KOPT-K1 (cell line): ENCODE results near the gene GSN.

Experiments used
- H3K27ac ChIP-seq: fragments of 200-600 bp; sonication (generic); 2 replicates; pipeline ENCODE4 v1.5.1; 2016; ENCODE audit warnings: antibody characterized with exemption, mild to moderate bottlenecking, low read depth, low read length; ENCODE audit not compliant: poor library complexity, severe bottlenecking
- H3K36me3 ChIP-seq: fragments of 200-600 bp; sonication (generic); 2 replicates; pipeline ENCODE4 v1.5.1; 2017; ENCODE audit warnings: antibody characterized with exemption, mild to moderate bottlenecking, low read length, moderate library complexity; ENCODE audit not compliant: insufficient read depth
- H3K9me3 ChIP-seq: fragments of 200-600 bp; sonication (generic); 2 replicates; pipeline ENCODE4 v1.5.1; 2017; ENCODE audit warnings: antibody characterized with exemption, low read length, mild to moderate bottlenecking; ENCODE audit not compliant: insufficient read depth, poor library complexity, severe bottlenecking

The GSN gene

DNA sequence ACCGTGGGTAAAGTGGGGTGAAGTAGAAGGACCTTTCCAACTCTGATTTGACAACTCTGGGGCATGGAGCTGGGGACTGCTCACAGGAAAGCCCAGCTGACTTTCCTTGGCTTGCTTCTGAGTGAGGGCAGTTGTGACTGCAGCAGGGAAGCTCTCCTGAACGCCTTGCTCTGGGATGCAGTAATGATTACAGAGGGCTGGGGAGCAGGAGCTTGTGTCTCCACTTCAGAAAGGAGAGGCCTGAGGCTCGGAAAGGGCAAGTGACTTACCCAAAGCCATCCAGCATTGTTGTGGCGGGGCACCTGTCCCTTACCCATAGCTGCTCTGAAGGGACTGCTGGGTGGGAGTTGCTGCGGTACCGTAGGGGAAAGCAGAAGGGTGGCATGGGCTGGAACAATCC is 41.2 kb downstream of the GSN start:
- no peaks in the 10 kb centered on the region for H3K9me3 ChIP-seq
- no peak overlapping the region for H3K27ac ChIP-seq
- H3K36me3 ChIP-seq = no peaks in the 10 kb centered on the region

DNA sequence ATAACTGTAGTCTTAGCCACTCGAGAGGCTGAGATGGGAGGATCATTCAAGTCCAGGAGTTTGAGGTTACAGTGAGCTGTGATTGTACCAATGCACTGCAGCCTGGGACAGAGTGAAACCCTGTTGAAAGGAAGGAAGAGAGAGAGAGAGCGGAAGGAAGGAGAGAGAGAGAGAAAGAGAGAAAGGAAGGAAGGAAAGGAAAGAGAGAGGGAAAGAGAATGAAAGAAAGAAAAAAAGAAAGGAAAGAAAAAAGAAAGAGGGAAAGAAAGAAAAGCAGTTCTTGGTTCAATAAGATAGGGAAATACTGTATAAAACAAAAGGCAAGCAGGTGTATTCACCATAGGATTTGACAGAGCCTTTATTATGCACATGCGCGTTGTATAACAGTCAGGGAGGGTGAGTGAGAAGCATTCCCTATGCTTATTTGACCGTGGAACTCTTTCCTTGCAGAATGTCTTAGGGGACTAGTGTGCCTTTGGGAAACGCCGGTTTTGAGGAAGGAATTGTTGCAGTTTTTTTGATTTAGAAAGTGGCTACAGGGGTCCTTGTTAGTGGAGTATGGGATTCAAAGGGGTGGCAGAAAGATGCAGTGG is 42.0 kb downstream of the GSN start:
- no peaks in the 10 kb centered on the region for H3K9me3 ChIP-seq
- H3K27ac ChIP-seq = no peak overlapping the region
- H3K36me3 ChIP-seq = no peaks in the 10 kb centered on the region

DNA sequence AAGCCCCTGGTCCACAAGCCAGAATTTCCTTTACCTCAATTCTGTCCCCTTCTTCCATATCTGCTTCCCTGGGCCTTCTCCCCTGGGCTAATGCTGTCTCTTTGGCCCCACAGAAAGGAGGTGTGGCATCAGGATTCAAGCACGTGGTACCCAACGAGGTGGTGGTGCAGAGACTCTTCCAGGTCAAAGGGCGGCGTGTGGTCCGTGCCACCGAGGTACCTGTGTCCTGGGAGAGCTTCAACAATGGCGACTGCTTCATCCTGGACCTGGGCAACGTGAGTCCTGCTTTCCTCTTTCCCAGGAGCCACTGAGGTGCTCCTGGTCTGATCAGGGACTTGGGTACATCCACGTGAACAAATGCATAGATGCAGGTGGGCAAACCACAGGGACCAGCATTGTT is 42.6 kb downstream of the GSN start:
- no peaks in the 10 kb centered on the region for H3K9me3 ChIP-seq
- no peaks in the 10 kb centered on the region for H3K36me3 ChIP-seq
- no peak overlapping the region for H3K27ac ChIP-seq

DNA sequence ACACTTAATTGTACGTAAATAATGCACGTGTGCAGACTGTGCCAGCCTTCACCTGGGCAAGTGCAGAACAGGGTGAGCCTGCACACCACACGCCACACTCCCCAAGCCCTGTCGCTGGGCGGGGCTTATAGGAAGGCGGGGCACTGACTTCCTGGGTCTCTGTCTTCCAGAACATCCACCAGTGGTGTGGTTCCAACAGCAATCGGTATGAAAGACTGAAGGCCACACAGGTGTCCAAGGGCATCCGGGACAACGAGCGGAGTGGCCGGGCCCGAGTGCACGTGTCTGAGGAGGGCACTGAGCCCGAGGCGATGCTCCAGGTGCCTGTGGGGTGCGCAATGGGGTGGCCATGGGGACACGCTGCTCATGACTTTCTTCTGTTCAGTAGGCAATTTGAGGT is 44.2 kb downstream of the GSN start:
- no peak overlapping the region for H3K27ac ChIP-seq
- H3K36me3 ChIP-seq = no peaks in the 10 kb centered on the region
- no peaks in the 10 kb centered on the region for H3K9me3 ChIP-seq

DNA sequence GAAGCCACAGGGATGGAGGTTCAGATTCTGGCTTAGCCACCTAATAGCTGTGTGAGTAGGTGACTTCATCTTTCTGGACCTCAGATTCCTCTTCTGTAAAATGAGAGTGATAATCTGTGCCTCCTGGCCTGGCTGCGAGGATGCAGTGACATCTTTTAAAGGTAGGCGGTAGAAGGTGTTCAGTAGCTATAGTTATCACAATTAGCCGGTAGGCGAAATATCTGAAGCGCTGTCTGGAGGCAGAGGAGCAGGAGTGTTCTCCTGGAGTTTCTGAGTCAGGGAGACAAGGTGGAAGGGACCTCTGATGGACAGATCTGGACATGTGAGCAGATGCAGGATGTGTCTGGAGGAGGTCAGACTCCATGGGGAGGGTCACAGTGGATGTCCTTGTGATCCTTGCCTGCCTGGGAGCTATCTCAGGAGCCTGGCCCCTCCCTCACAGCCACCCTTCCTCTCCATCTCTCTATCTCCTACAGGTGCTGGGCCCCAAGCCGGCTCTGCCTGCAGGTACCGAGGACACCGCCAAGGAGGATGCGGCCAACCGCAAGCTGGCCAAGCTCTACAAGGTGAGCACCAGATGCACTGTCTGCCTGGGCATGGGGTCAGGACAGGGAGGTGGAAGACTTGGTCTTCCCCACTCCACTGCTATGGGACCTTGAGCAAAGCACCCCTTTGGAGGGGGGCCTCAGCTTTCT is 45.6 kb downstream of the GSN start:
- no peaks in the 10 kb centered on the region for H3K36me3 ChIP-seq
- H3K9me3 ChIP-seq = no peaks in the 10 kb centered on the region
- no peak overlapping the region for H3K27ac ChIP-seq

DNA sequence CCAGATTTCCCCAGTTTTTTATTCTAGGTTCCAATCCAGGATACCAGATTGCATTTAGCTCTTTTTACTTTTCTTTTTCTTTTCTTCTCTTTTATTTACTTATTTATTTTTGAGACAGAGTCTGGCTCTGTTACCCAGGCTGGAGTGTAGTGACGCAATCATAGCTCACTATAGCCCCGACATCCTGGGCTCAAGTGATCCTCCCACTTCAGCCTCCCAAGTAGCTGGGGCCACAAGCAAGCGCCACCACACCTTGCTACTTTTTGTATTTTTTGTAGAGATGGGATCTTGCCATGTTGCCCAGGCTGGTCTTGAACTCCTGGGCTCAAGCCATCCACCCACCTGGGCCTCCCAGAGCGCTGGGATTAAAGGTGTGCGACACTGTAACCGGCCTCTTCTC is 48.4 kb downstream of the GSN start:
- Histone ChIP-seq H3K27ac (no peak overlapping the region), H3K36me3 (no peaks in the 10 kb centered on the region), H3K9me3 (no peaks in the 10 kb centered on the region)

DNA sequence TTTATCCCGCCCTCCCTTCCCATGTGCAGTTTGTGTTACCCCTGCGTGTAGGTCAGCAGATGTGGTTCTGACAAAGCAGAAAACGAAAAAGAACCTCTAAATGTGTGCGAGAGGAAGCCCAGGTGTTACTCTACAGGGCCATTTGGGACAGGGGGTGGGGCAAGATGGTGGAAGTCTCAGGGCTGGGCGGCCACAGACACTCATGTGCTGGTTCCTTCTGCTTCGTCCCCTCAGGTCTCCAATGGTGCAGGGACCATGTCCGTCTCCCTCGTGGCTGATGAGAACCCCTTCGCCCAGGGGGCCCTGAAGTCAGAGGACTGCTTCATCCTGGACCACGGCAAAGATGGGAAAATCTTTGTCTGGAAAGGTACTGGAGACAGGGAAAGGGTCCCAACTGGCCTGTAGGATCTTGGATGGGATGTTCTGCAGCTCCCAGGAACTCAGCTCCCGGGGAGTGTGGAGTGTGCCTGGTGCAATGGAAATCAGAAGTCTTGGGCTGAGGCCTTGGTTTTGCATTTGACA is 49.0 kb downstream of the GSN start:
- no peaks in the 10 kb centered on the region for H3K9me3 ChIP-seq
- no peak overlapping the region for H3K27ac ChIP-seq
- no peaks in the 10 kb centered on the region for H3K36me3 ChIP-seq

DNA sequence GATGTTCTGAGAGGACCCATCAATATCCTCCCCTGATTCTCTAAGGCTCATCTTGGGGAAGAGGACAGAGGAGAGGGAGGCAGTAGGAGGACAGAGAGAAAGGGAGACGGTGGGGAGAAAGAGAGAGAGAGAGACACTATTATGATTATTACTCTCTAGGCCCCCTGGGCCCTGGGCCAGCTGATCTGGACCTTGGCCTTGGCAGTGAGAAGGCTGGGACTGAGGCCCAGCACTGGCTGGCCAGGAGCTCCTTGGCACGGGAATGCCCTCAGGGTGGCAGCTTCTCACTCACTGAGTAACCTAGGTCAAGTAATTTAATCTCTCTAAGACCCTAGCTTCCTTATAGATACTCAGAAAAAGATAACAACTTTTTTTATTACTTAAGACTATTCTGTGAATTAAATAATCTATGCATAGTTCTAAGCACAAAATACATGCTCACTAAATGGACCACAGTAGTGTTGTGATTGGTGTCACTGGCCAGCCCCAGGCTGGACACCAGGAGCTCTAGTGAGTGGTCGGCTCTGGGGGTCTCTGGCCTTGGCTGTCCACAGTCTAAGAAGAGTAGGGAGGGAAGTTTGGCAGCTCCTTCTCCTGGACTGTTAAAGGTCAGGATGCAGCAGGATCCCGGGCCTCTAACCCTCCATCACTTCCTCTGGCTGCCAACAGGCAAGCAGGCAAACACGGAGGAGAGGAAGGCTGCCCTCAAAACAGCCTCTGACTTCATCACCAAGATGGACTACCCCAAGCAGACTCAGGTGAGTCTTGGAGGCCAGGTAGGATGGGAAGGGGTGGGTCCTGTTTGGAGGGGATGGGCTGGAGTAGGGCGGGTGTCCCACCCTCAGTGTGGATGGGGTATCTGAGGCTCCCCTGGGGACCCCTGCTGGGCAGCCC is 50.0 kb downstream of the GSN start:
- Histone ChIP-seq H3K9me3 (no peaks in the 10 kb centered on the region), H3K36me3 (no peaks in the 10 kb centered on the region), H3K27ac (no peak overlapping the region)

DNA sequence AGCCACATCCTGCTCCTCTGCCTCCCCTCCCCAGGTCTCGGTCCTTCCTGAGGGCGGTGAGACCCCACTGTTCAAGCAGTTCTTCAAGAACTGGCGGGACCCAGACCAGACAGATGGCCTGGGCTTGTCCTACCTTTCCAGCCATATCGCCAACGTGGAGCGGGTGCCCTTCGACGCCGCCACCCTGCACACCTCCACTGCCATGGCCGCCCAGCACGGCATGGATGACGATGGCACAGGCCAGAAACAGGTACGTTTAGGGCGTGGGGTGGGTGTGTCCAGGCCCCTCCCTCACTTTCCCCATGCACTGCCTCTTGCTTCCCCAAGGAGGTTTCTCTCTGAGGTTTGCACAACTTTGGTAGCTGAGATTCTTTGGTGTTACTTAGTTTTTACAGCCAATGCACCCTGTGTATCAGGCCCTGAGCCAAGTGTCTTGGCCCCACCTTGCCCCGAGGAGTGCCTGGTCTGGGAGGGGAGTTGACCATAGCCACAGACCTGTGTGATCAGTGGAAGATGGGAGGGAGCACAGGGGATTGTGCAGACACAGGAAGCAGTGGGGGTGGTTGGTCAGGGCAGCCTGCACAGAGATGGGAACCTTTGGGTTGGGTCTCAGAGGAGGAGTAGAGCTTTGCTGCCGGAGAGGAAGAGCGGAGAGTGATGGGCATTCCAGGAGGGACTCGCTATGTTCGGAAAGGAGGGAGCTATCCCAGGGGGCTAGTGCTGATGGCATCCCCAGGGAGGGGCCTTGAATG is 50.8 kb downstream of the GSN start:
- Histone ChIP-seq H3K9me3 (no peaks in the 10 kb centered on the region), H3K27ac (no peak overlapping the region), H3K36me3 (no peaks in the 10 kb centered on the region)

DNA sequence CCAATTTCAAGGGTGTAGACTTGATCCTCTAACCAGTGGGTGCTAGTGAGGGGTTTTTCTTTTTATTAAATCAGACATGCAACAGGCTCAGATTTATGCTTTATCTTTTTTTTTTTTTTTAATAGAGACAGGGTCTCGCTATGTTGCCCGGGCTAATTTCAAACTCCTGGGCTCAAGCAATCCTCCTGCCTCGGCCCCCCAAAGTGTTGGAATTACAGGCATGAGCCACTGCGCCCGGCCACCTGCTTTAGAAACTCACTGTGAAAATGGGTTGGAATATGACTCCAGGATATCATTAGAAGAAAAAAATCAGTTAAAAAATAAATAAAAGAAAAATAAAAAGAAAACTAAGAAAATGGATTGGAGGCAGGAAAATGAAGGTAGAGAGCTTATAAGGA is 51.4 kb downstream of the GSN start:
- no peak overlapping the region for H3K27ac ChIP-seq
- H3K36me3 ChIP-seq = no peaks in the 10 kb centered on the region
- H3K9me3 ChIP-seq = no peaks in the 10 kb centered on the region

DNA sequence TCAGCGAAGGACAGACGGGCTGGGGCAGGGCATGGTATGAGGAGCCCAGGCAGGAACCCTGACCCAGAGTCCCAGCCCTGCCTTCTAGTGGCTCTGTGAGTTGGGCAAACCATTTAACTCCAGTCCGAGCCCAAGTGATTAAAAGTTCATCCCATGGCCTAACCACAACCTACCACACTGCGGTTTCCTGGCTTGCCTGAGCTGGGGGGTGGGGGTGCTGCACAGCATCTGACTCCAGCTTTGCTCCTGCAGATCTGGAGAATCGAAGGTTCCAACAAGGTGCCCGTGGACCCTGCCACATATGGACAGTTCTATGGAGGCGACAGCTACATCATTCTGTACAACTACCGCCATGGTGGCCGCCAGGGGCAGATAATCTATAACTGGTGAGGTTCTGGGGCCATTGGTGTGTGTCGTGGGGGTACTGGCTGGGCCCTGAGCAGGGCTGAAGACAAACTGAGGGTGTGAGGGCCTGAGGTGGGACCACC is 53.1 kb downstream of the GSN start:
- Histone ChIP-seq H3K36me3 (no peaks in the 10 kb centered on the region), H3K27ac (no peak overlapping the region), H3K9me3 (no peaks in the 10 kb centered on the region)

DNA sequence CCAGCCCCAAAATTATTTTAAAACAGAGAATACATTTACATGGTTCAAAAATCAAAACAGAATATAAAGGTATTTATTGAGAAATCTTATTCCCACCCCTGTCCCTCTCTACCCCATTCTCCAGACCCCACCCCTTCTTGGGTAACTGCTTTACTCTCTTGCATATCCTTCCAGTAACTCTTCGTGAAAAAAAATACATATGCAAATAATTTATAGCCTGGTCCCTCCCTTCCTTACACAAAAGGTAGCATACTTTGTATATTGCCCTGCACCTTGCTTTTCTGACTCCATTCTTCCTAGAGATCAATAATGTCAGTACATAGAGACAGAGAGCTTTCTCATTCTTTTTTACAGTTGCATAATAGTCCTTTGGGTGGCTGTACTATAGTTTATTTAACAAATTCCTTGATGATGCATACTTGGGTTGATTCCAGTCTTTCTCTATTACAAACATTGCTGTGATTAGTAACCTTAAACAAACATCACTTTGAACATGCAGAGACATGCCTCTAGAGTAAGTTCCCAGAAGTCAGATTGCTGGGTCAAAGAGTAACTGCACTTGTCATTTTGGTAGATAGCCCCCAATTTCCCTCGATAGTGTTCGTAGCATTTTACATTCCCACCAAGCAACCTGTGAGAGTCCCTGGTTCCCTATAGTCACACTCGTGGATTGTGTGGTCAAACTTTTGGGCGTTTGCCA is 54.2 kb downstream of the GSN start:
- no peak overlapping the region for H3K27ac ChIP-seq
- no peaks in the 10 kb centered on the region for H3K36me3 ChIP-seq
- no peaks in the 10 kb centered on the region for H3K9me3 ChIP-seq

DNA sequence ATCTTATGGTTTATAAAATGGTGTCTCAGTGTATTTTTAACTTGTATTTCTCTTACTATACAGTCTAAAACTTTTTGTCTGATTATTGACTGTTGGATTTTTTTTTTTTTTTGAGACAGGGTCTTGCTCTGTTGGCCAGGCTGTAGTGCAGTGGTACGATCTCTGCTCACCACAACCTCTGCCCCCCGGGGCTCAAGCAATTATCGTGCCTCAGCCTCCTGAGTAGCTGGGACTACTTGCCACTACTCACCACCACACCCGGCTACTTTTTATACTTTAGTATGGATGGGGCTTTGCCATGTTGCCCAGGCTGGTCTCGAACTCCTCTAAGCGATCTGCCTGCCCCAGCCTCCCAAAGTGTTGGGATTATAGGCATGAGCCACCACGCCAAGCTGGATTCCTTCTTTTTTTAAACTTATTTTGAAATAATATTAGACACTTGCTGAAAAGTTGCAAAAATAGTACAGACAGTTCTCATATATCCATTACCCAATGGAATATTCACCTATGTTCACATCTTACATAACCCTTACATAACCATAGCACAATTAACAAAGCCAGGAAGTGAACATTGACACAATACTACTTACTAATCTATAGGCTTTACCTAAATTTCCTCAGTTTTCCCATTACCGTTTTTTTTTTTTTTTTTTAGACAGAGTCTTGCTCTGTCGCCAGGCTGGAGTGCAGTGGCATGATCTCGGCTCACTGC is 54.9 kb downstream of the GSN start:
- H3K9me3 ChIP-seq = no peaks in the 10 kb centered on the region
- no peak overlapping the region for H3K27ac ChIP-seq
- no peaks in the 10 kb centered on the region for H3K36me3 ChIP-seq
